Stimulated activated CD4-positive, alpha-beta T cell treated with anti-CD3 and anti-CD28 coated beads, Interleukin-15, amount 100 ng/mL, for 24 hours (primary cell): ENCODE data around the gene ULBP3.
"Not testable (repeated sequence)": the region's sequence is repeated elsewhere in the genome, so short reads cannot be mapped to it uniquely, and the experiment has no call there.

ENCODE experiments used
- DNase-seq: peaks from one replicate; pipeline ENCODE4 v3.0.0-alpha.2; 2020

The ULBP3 gene

GRCh38 chr6:150075034-150075421, 6.1 kb upstream of the ULBP3 start:
- DNase-seq: no peak

DNA sequence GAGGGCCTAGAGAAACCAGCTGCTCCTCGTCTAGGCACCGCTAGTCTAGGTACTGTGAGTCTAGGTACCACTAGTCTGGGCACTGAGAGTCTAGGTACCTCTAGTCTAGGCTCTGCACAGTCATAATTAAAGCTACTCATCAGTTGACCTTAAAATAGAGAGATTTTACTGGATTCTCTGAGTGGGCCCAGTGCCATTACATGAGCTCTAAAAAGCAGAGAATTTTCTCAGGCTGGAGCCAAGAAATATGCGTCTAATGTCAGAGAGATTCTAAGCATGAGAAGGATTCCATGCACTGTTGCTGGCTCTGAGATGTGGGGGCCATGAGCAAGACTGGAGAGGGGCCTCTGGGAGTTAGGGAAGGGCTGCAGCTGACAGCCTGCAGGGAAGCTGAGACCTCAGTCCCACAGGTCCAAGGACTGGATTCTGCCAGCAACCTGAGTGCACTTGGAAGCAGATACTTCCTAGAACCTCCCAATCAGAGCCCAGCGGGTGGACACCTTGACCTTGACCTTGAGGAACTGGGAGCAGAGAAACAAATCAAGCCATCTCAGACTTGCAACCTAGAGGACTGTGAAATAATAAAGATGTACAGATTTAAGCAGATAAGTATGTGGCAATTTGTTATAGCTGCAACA, 5.6 kb upstream of the ULBP3 start:
- DNase-seq: not testable (repeated sequence)

- peak; percentile 50 for DNase-seq
These were observed 3.3 kb upstream of the ULBP3 start for GRCh38 chr6:150072201-150072600.

- no peak for DNase-seq
These were observed 1.4 kb upstream of the ULBP3 start for GRCh38 chr6:150070236-150070818.

DNA sequence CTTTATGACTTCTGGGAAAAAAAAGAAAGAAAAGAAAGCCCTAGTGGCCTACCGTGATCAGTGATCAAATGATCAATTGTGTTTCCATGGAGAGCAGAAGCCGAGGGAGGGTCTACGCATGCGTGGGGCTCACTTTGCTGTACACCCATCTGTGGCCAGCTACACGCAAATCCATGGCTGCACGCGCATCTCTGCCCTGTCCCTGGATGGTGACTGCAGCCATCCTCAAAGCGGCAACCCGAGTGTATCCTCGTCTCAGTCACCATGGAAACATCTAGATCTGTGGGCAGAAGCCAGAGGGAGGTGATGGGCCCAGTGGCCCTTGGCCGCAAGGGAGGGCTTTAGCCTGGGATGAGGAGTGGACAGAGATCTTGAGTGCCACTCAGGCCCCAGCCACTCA, 785 bp upstream of the ULBP3 start:
- peak; percentile 19 for DNase-seq

DNA sequence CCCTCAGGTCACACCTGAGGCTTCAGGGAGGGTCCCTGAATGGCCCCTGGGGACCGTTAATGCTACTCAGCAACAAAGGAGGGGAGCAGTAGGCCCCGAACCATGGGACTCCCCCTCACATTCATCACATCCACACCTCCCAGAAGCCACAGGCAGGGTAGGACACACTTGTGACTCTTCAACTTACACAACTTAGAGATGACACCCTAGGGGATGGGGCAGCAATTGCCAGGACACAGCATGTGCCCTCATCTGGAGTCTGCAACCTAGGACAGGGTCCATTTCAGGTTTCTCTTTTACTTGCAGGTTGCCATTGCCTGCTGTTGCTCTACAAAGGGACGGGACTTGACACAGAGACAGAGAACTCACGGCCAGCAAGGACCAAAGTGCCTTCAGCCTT, 770 bp downstream of the ULBP3 start:
- no peak for DNase-seq

GRCh38 chr6:150065083-150065482, 3.8 kb downstream of the ULBP3 start:
- no peak for DNase-seq

GRCh38 chr6:150063640-150064039, 5.3 kb downstream of the ULBP3 start:
- no peak for DNase-seq

- not testable (repeated sequence) for DNase-seq
These were observed 8.9 kb downstream of the ULBP3 start for GRCh38 chr6:150059973-150060372.

GRCh38 chr6:150058986-150059385, 9.9 kb downstream of the ULBP3 start:
- no peak for DNase-seq

GRCh38 chr6:150058231-150058792, 10.6 kb downstream of the ULBP3 start:
- no peak for DNase-seq

DNA sequence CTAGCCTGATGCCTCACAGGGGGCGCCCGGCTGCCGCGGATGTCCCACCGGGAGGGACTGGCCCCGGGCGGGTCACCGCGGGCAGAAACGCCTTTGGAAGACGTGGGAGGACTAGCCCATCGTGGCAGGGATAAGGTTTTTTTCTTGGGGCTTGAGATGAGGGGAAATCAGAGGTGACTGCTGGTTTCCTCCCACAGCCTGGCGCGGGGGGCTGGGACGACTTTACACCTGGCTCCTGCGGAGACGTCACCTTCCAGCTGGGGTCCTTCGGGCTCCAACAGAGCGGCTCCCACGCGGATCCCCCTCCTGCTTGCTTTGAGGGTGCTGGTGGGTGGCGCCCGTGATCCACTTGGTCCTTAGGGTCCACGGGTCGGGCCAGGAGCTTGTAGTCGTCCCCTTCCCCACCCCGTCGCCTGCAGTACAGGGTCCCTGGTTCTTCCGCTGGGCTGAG, 11.4 kb downstream of the ULBP3 start:
- DNase-seq: no peak

- DNase-seq: no peak
These were observed 12.0 kb downstream of the ULBP3 start for GRCh38 chr6:150056916-150057315.

- DNase-seq: no peak
These were observed 12.8 kb downstream of the ULBP3 start for GRCh38 chr6:150056156-150056555.

- DNase-seq: no peak
These were observed 13.8 kb downstream of the ULBP3 start for GRCh38 chr6:150055131-150055530.

- DNase-seq: no peak
These were observed 15.5 kb downstream of the ULBP3 start for GRCh38 chr6:150053450-150053849.

DNA sequence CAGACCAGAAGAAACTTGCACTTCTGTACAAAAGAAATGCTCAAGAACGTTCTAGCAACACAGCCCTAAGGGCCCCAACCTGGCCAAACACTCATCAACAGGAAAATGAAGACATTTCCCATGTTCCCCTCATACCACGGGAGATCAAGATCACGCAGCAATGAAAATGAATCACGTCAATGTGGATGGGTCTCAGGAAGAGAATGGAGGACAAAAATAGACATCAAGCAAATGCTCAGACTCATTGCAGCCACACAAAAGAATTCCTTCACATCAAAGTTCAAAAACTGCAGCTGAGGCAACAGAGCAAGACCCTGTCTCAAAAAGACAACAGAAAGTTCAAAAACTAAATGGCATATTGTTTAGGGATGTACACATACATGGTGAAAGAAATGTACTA, 18.1 kb downstream of the ULBP3 start:
- DNase-seq: no peak

GRCh38 chr6:150048099-150048498, 20.8 kb downstream of the ULBP3 start:
- no peak for DNase-seq

GRCh38 chr6:150046943-150047342, 22.0 kb downstream of the ULBP3 start:
- no peak for DNase-seq

- no peak for DNase-seq
These were observed 24.2 kb downstream of the ULBP3 start for GRCh38 chr6:150044621-150045145.

GRCh38 chr6:150043501-150044412, 25.2 kb downstream of the ULBP3 start:
- DNase-seq: no peak

DNA sequence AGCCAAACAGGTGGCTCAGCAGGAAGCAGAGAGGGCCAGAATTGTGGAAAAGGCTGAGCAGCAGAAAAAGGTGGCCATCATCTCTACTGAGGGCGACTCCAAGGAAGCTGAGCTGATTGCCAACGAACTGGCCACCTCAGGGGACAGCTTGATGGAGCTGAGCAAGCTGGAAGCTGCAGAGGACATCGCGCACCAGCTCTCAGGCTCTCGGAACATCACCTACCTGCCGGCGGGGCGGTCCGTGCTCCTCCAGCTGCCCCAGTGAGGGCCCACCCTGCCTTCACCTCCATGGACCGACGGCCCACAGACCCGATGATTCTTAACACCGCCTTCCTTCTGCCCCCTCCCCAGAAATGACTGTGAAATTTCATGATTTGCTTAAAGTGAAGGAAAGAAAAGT, 25.8 kb downstream of the ULBP3 start:
- no peak for DNase-seq
